Upper lobe of right lung (tissue), 1 donor: ENCODE measurements around the gene CDT1. TPM values are rescaled to one million over a fixed set of nuclear protein-coding genes. Genes with fewer than 3 reads are reported as not detected.

Source experiments
- ATAC-seq: fragments of 200-7000 bp; cut with Tn5 transposase; one replicate; pipeline ENCODE4 v1.9.1; 2020; ENCODE audit warnings: mild to moderate bottlenecking, moderate library complexity
- DNase-seq: peaks from one replicate; pipeline ENCODE4 v3.0.0-alpha.2; 2020
- H3K27ac ChIP-seq: fragments of 200-600 bp; one replicate; pipeline ENCODE4 v1.8.0; 2022
- H3K27me3 ChIP-seq: fragments of 200-600 bp; one replicate; pipeline ENCODE4 v1.8.0; 2022; ENCODE audit warnings: mild to moderate bottlenecking
- H3K36me3 ChIP-seq: fragments of 200-600 bp; one replicate; pipeline ENCODE4 v1.8.0; 2022
- H3K4me1 ChIP-seq: fragments of 200-600 bp; one replicate; pipeline ENCODE4 v1.8.0; 2022
- H3K4me3 ChIP-seq: fragments of 200-600 bp; one replicate; pipeline ENCODE4 v1.8.0; 2022; ENCODE audit warnings: mild to moderate bottlenecking
- H3K9me3 ChIP-seq: fragments of 200-600 bp; one replicate; pipeline ENCODE4 v1.8.0; 2022
- intact Hi-C: fragments of 100-400 bp; cut with DNase I; formaldehyde crosslinking; loops from one replicate; pipeline ENCODE4 v1.11.0; 2022
- total RNA-seq: library from RNA; stranded (reverse); fragmentation: NEBNext Ultra II Directional; extraction: Animal tissue kit (Norgen Biotek cat#: 25700); gene quantifications from one replicate; pipeline ENCODE4 v1.2.1, GENCODE V29; 2021
- TF ChIP-seq, protein P1 (sequence below): fragments of 200-600 bp; IDR thresholded peaks from one replicate; pipeline ENCODE4 v1.8.0; 2022; ENCODE audit warnings: antibody characterized with exemption
- donor health status: DM: no; HTN: yes; CAD: no; lungs with severe emphysema.

Gene CDT1
- total RNA-seq, 1 donor from 2014 or later, result 1.0 TPM

DNA sequence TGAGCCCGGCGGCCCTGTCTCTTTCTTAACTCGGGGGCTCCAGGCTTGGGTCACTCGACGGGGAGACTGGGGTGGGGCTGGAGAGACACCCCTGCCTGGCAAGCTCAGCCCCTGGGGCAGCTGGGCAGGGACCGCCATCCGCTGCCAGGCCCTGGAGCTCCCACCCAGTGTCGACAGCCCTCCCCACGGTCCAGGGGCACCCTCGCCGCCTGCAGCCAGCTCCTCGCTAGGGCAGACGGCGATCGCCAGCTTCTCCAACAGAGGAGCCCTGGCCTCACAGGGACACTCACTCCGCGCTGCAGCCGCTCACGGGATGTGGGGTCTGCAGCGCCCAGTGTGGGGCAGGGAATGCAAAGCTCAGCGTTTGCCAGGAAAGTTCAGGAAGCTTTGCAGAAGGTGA lies 24.1 kb downstream of the CDT1 start:
- DNase-seq (no peak), ATAC-seq (no peak)
- no peaks in the 10 kb centered on the region for H3K4me1 ChIP-seq
- H3K27me3 ChIP-seq, result no peaks in the 10 kb centered on the region
- no peak overlapping the region for H3K27ac ChIP-seq
- H3K4me3 ChIP-seq, result no peak overlapping the region
- peaks cover 11% of the 10 kb centered on the region for H3K36me3 ChIP-seq
- H3K9me3 ChIP-seq, result no peaks in the 10 kb centered on the region
- TF ChIP-seq, protein P1, sequence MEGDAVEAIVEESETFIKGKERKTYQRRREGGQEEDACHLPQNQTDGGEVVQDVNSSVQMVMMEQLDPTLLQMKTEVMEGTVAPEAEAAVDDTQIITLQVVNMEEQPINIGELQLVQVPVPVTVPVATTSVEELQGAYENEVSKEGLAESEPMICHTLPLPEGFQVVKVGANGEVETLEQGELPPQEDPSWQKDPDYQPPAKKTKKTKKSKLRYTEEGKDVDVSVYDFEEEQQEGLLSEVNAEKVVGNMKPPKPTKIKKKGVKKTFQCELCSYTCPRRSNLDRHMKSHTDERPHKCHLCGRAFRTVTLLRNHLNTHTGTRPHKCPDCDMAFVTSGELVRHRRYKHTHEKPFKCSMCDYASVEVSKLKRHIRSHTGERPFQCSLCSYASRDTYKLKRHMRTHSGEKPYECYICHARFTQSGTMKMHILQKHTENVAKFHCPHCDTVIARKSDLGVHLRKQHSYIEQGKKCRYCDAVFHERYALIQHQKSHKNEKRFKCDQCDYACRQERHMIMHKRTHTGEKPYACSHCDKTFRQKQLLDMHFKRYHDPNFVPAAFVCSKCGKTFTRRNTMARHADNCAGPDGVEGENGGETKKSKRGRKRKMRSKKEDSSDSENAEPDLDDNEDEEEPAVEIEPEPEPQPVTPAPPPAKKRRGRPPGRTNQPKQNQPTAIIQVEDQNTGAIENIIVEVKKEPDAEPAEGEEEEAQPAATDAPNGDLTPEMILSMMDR, result no peak
- intact Hi-C loops, result no loop called here

DNA sequence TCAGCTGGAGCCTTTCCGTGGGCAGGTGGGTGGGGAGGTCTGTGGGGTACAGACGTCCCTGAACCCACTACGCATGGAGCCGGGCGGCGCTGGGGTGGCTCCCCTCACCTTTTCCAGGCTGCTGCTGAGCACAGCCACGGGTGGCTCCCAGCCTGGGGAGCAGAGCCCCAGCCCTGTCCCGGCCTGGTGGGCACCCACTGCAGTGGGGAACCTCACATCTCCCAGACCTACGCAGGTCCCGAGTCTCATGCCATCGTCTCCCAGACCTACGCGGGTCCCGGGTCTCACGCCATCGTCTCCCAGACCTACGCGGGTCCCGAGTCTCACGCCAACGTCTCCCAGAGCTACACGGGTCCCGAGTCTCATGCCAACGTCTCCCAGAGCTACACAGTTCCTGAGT lies 25.1 kb downstream of the CDT1 start:
- H3K36me3 ChIP-seq, result peaks cover 11% of the 10 kb centered on the region

GRCh38 chr16:88830258-88830657 lies 26.7 kb downstream of the CDT1 start:
- Histone ChIP-seq H3K4me3 (no peak overlapping the region), H3K9me3 (no peaks in the 10 kb centered on the region), H3K27ac (no peak overlapping the region), H3K36me3 (peaks cover 18% of the 10 kb centered on the region), H3K27me3 (no peaks in the 10 kb centered on the region), H3K4me1 (no peaks in the 10 kb centered on the region)
- DNase-seq (no peak), ATAC-seq (peak; percentile 31)
- intact Hi-C loops, result no loop called here
- TF ChIP-seq, protein P1, result no peak

More for the DNA sequence above, 25.1 kb downstream of the CDT1 start:
- TF ChIP-seq, protein P1, result no peak
- H3K4me1 ChIP-seq, result no peaks in the 10 kb centered on the region
- ATAC-seq (no peak), DNase-seq (no peak)
- no peaks in the 10 kb centered on the region for H3K27me3 ChIP-seq
- intact Hi-C loops, result no loop called here
- no peaks in the 10 kb centered on the region for H3K9me3 ChIP-seq
- no peak overlapping the region for H3K4me3 ChIP-seq
- no peak overlapping the region for H3K27ac ChIP-seq

- DNase-seq (no peak), ATAC-seq (no peak)
- TF ChIP-seq, protein P1, result no peak
- no peaks in the 10 kb centered on the region for H3K27me3 ChIP-seq
- H3K4me3 ChIP-seq, result no peak overlapping the region
- peaks cover 22% of the 10 kb centered on the region for H3K36me3 ChIP-seq
- intact Hi-C loops, result no loop called here
- no peak overlapping the region for H3K27ac ChIP-seq
- H3K4me1 ChIP-seq, result no peaks in the 10 kb centered on the region
- no peaks in the 10 kb centered on the region for H3K9me3 ChIP-seq
Observed at GRCh38 chr16:88830783-88831182, 27.2 kb downstream of the CDT1 start.

DNA sequence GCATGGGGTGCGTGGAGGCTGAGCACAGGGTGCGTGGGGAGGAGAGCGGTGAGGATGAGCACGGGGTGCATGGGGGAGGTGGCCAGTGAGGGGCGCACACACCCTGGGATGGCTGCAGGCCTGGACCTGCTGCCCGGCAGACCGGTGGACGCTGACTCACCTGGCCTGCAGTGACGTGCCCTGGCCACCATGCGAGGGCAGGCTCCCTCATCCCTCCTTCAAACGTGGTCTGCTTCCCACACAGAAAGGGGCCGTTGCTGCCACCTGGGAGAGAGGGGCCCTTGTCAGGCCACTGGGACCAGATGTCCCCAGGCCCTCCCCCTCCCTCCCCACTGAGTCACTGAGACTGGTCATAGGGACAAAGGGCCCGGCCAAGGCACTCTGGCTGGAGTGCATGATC lies 28.2 kb downstream of the CDT1 start:
- Histone ChIP-seq H3K27me3 (no peaks in the 10 kb centered on the region), H3K4me1 (no peaks in the 10 kb centered on the region), H3K36me3 (peaks cover 22% of the 10 kb centered on the region), H3K4me3 (no peak overlapping the region), H3K9me3 (no peaks in the 10 kb centered on the region), H3K27ac (no peak overlapping the region)
- TF ChIP-seq, protein P1, result no peak
- no peak for DNase-seq
- ATAC-seq, result no peak
- intact Hi-C loops, result no loop called here

DNA sequence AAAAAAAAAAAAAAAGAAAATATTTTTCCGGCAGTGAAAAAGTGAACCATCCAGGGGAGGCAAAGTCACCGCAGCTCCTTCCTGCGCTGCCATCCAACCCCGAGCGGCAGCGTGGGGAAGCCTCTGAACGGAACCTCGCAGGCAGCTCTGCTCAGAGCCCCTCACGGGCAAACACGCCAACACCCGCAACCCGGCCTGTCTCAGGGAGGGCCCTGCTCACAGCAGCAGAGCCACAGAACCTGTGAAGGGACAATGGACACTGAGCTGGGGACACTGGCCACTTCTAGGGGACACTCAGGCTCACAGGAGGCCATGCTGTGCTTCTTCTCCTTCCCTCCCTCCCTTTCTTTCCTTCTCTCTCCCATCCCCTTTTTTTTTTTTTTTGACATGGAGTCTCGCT lies 29.5 kb downstream of the CDT1 start:
- DNase-seq, result no peak
- H3K27me3 ChIP-seq, result no peaks in the 10 kb centered on the region
- no peak for ATAC-seq
- H3K27ac ChIP-seq, result no peak overlapping the region
- intact Hi-C loops, result no loop called here
- H3K36me3 ChIP-seq, result peaks cover 17% of the 10 kb centered on the region
- TF ChIP-seq, protein P1, result no peak
- no peak overlapping the region for H3K4me3 ChIP-seq
- no peaks in the 10 kb centered on the region for H3K4me1 ChIP-seq
- H3K9me3 ChIP-seq, result no peaks in the 10 kb centered on the region
